VCaP (cell line): ENCODE data around the gene CCDC28B.

Experiments
- H3K27ac ChIP-seq: fragments of 450-650 bp; 2 replicates; pipeline ENCODE4 v1.5.1; 2017
- TF ChIP-seq, protein P1 (sequence below): fragments of 450-650 bp; conservative IDR thresholded peaks from 2 replicates; pipeline ENCODE4 v1.5.1; 2017; ENCODE audit warnings: mild to moderate bottlenecking, moderate library complexity

CCDC28B gene

DNA sequence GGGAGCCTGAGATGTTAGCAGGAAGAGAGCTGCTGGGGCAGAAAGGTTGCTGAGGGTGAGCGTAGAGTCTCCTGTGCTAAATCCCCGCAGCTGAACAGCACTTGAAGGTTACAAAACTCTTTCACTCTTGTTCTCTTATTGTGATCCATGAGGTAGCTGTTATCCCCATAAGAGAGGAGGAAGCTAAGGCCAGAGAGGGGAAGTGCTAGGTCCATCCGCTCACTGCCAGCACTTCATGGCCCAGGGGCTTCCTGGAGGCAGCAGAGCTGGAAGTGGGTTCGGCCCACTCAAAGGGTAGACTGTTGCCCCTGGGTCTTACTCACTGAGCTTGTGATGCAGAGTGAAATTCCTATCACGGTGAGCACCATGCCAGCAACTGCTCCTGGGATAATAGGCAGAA lies 16.2 kb downstream of the CCDC28B start:
- TF ChIP-seq, protein P1, sequence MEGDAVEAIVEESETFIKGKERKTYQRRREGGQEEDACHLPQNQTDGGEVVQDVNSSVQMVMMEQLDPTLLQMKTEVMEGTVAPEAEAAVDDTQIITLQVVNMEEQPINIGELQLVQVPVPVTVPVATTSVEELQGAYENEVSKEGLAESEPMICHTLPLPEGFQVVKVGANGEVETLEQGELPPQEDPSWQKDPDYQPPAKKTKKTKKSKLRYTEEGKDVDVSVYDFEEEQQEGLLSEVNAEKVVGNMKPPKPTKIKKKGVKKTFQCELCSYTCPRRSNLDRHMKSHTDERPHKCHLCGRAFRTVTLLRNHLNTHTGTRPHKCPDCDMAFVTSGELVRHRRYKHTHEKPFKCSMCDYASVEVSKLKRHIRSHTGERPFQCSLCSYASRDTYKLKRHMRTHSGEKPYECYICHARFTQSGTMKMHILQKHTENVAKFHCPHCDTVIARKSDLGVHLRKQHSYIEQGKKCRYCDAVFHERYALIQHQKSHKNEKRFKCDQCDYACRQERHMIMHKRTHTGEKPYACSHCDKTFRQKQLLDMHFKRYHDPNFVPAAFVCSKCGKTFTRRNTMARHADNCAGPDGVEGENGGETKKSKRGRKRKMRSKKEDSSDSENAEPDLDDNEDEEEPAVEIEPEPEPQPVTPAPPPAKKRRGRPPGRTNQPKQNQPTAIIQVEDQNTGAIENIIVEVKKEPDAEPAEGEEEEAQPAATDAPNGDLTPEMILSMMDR, result no peak
- H3K27ac ChIP-seq, result peak overlapping the region; percentile 89

DNA sequence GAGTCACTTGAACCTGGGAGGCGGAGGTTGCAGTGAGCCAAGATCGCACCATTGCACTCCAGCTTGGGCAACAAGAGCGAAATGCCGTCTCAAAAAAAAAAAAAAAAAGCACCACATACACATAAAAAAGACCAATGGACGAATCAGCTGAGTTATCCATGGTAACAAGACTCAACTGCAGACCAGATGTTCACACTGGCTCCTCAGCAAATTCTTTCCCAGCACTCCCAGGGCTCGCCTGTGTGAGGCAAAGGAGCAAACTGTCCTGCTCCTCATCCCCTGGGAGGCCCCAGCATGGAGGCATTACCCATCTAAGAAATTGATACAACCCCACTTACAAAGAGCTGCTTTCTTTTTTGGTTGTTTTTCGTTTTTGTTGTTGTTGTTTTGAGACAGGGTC lies 18.6 kb downstream of the CCDC28B start:
- H3K27ac ChIP-seq, result no peak overlapping the region
- TF ChIP-seq, protein P1, result no peak

- H3K27ac ChIP-seq, result peak overlapping the region; percentile 77; the same call in 1 of the 2 replicates
- TF ChIP-seq, protein P1, result no peak
Observed at GRCh38 chr1:32220746-32221580, 20.6 kb downstream of the CCDC28B start.

DNA sequence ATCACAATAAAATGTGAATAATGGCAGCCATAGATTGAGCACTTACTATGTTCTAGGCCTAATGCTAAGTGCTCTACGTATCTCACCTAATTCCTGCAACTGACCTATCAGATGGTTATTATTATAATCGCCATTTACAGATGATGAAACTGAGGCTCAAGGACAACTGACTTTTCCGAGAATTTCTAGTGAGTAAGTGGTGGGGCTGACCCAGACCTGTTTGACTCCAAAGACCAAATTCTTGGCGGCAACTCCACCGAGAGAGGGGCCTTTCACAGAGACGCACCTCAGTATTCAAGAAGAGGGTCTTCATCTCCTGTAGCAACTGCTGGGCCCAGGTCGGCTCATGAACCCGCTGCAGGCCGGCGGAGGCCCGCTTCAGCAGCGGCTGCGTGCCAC lies 21.2 kb downstream of the CCDC28B start:
- peak overlapping the region; percentile 77; the same call in 1 of the 2 replicates for H3K27ac ChIP-seq
- TF ChIP-seq, protein P1, result no peak

- H3K27ac ChIP-seq, result peak within 1 kb of the TSS; percentile 77
- TF ChIP-seq, protein P1, result no peak
Observed at GRCh38 chr1:32221980-32222755, 21.8 kb downstream of the CCDC28B start, which contains the start of the genes EIF3I and TMEM234. Gene EIF3I (plus strand): TSS chr1:32222407. CDS start chr1:32222442, 35 bp downstream. Gene TMEM234 (minus strand): TSS chr1:32222353. CDS start chr1:32222322, 31 bp downstream.

- TF ChIP-seq, protein P1, result no peak
- peak overlapping the region; percentile 77 for H3K27ac ChIP-seq
Observed at GRCh38 chr1:32223683-32224082, 23.3 kb downstream of the CCDC28B start.

- H3K27ac ChIP-seq, result peak overlapping the region; percentile 77
- TF ChIP-seq, protein P1, result no peak
Observed at GRCh38 chr1:32224285-32224684, 23.9 kb downstream of the CCDC28B start.
